ENCODE measurements around the gene ATAD3B. TPM values are rescaled to one million over a fixed set of nuclear protein-coding genes. Genes with fewer than 3 reads are reported as not detected.
A peak's percentile ranks its signal among the peaks of the same experiment; 100 is the strongest.
"Not testable (repeated sequence)": the region's sequence is repeated elsewhere in the genome, so short reads cannot be mapped to it uniquely, and the experiment has no call there.

Gene ATAD3B
- total and polyA plus RNA-seq, 2 of the 13 experiments (the other 11 are each of a cell fraction or from before 2014, with no cell fraction given), result 9.6 to 31.1 TPM

DNA sequence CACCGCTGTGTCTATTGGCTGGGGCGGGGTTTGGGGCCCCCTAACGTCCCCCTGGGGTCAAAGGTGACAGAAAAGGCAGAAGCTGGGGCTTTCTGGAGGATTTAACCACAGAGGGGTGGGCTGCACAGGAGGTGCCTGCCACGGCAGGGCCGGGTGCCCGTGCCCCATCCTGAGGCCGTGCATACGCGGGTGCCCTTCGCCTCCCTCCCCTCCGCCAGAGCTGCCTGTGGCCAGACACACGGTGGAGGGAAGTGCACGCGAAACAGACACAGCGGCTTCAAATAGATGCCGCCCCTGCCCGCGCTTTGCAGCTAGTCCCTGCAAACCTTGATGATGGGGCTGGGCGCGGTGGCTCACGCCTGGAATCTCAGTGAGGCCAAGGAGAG lies 37.9 kb downstream of the ATAD3B start:
- H3K9ac ChIP-seq (ENCODE audit: insufficient read depth, low read depth, low read length); in situ Hi-C loops (cut with HindIII; ENCODE audit: extremely low pct_ligation_motif_present, low pct_unique_long_range_greater_than_20kb); BruUV-seq (replicated peaks); POLR2A ChIA-PET; DNase-seq (ENCODE audit: low spot score); H3K4me3 ChIP-seq (replicated peaks in 1 of 3; ENCODE audit: insufficient read depth in 1 of 3, low read depth in 2 of 3, low read length in 3 of 3); H2AFZ ChIP-seq (ENCODE audit: low read length); H3K9me3 ChIP-seq (ENCODE audit: low read length); H3K79me2 ChIP-seq (ENCODE audit: insufficient read depth, low read length); CTCF ChIA-PET (ENCODE audit: low intra/inter-chr PET ratio, low total read pairs); ATAC-seq; H4K20me1 ChIP-seq (ENCODE audit: insufficient read depth, low read length); H3K4me2 ChIP-seq (ENCODE audit: low read depth, low read length); H3K27ac ChIP-seq (ENCODE audit: extremely low read length, insufficient read depth, low read length); intact Hi-C loops (cut with micrococcal nuclease; ENCODE audit: unreplicated experiment); H3K36me3 ChIP-seq (replicated peaks in 1 of 2; ENCODE audit: control insufficient read depth in 1 of 2, insufficient read depth in 2 of 2, low read length in 2 of 2); FAIRE-seq; H3K27me3 ChIP-seq (ENCODE audit: control insufficient read depth in 1 of 2, insufficient read depth in 2 of 2, low read length in 2 of 2): not testable (repeated sequence)
- H3K4me1 ChIP-seq (ENCODE audit: insufficient read depth, low read length), result peaks cover 21% of the 10 kb centered on the region
- 58% methylated on average over 14 of the region's 21 CpGs for WGBS (ENCODE audit: low lambda C conversion rate)
- peak; percentile 60; the same call in 1 of the 2 replicates for TF ChIP-seq ZBTB38 (CRISPR knock-in tag; IDR thresholded peaks at IDR 0.05)
- TF ChIP-seq, protein P1, sequence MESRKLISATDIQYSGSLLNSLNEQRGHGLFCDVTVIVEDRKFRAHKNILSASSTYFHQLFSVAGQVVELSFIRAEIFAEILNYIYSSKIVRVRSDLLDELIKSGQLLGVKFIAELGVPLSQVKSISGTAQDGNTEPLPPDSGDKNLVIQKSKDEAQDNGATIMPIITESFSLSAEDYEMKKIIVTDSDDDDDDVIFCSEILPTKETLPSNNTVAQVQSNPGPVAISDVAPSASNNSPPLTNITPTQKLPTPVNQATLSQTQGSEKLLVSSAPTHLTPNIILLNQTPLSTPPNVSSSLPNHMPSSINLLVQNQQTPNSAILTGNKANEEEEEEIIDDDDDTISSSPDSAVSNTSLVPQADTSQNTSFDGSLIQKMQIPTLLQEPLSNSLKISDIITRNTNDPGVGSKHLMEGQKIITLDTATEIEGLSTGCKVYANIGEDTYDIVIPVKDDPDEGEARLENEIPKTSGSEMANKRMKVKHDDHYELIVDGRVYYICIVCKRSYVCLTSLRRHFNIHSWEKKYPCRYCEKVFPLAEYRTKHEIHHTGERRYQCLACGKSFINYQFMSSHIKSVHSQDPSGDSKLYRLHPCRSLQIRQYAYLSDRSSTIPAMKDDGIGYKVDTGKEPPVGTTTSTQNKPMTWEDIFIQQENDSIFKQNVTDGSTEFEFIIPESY (CRISPR knock-in tag; IDR thresholded peaks at IDR 0.05), result peak; percentile 64

- H3K4me2 ChIP-seq (ENCODE audit: low read depth, low read length), result peak overlapping the region; percentile 99
- H3K36me3 ChIP-seq (replicated peaks in 1 of 2; ENCODE audit: control insufficient read depth in 1 of 2, insufficient read depth in 2 of 2, low read length in 2 of 2), result 0 out of 5 replicates have a peak, but pooled peaks cover 0 to 5% of the 10 kb centered on the region in 2 experiments
- intact Hi-C loops (cut with micrococcal nuclease; ENCODE audit: unreplicated experiment), result no loop called here
- ATAC-seq (peak; percentile 6; the same call in 1 of the 3 replicates), DNase-seq (ENCODE audit: low spot score) (peak; percentile 40), FAIRE-seq (no peak)
- H3K9me3 ChIP-seq (ENCODE audit: low read length), result no peaks in the 10 kb centered on the region
- H3K4me3 ChIP-seq (replicated peaks in 1 of 3; ENCODE audit: insufficient read depth in 1 of 3, low read depth in 2 of 3, low read length in 3 of 3), result peak overlapping the region; percentile 79 to 91 (median 79)
- BruUV-seq (replicated peaks), result TSS peak; percentile 96
- peaks cover 14% of the 10 kb centered on the region for H3K79me2 ChIP-seq (ENCODE audit: insufficient read depth, low read length)
- peaks cover 18% of the 10 kb centered on the region for H3K4me1 ChIP-seq (ENCODE audit: insufficient read depth, low read length)
- H3K9ac ChIP-seq (ENCODE audit: insufficient read depth, low read depth, low read length), result peak overlapping the region; percentile 88
- no peaks in the 10 kb centered on the region for H3K27me3 ChIP-seq (ENCODE audit: control insufficient read depth in 1 of 2, insufficient read depth in 2 of 2, low read length in 2 of 2)
- peak overlapping the region; percentile 90 for H3K27ac ChIP-seq (ENCODE audit: extremely low read length, insufficient read depth, low read length)
- no peak overlapping the region for H2AFZ ChIP-seq (ENCODE audit: low read length)
- in situ Hi-C loops (cut with HindIII; ENCODE audit: extremely low pct_ligation_motif_present, low pct_unique_long_range_greater_than_20kb), result no loop called here
- no peaks in the 10 kb centered on the region for H4K20me1 ChIP-seq (ENCODE audit: insufficient read depth, low read length)
- ChIA-PET POLR2A (interaction anchor here (0.7 to 1.0 kb wide), 4 partner anchors 79 to 111 kb away, joined by 3 to 4 read pairs (median 3); partner anchors contain the start of genes ANKRD65 and MRPL20), CTCF (ENCODE audit: low intra/inter-chr PET ratio, low total read pairs) (no interaction called here)
- WGBS (ENCODE audit: low lambda C conversion rate), result 36% methylated on average over 16 of the region's 17 CpGs
- TF ChIP-seq FOXJ3 (CRISPR knock-in tag; IDR thresholded peaks at IDR 0.05; ENCODE audit: borderline replicate concordance), result no peak
- no peak for TF ChIP-seq ZBTB38 (CRISPR knock-in tag; IDR thresholded peaks at IDR 0.05)
- TF ChIP-seq ZBTB34 (CRISPR knock-in tag; IDR thresholded peaks at IDR 0.05), result 0 out of 2 replicates have a peak, but pooled peaks have one; percentile 31
- TF ChIP-seq MEF2D (CRISPR knock-in tag; IDR thresholded peaks at IDR 0.05), result no peak
- TF ChIP-seq MEIS1 (CRISPR knock-in tag; IDR thresholded peaks at IDR 0.05; ENCODE audit: borderline replicate concordance), result no peak
- 0 out of 2 replicates have a peak, but pooled peaks have one; percentile 39 for TF ChIP-seq ZNF543 (CRISPR knock-in tag; IDR thresholded peaks at IDR 0.05)
- TF ChIP-seq FOXK2 (IDR thresholded peaks at IDR 0.05), result no peak
- TF ChIP-seq RCOR2 (CRISPR knock-in tag; IDR thresholded peaks at IDR 0.05), result no peak
- peak; percentile 51 for TF ChIP-seq NFYC (CRISPR knock-in tag; IDR thresholded peaks at IDR 0.05)
- TF ChIP-seq GMEB2 (CRISPR knock-in tag; IDR thresholded peaks at IDR 0.05; ENCODE audit: low read depth), result no peak
- peak; percentile 47 for TF ChIP-seq ZEB1 (IDR thresholded peaks at IDR 0.05; ENCODE audit: insufficient replicate concordance, low read depth)
- TF ChIP-seq ZNF460 (CRISPR knock-in tag; IDR thresholded peaks at IDR 0.05; ENCODE audit: borderline replicate concordance), result no peak
Observed at GRCh38 chr1:1510912-1511532, 39.5 kb downstream of the ATAD3B start.
